ENCODE data around the gene SNTG2.
"Not testable (repeated sequence)": the region's sequence is repeated elsewhere in the genome, so short reads cannot be mapped to it uniquely, and the experiment has no call there.

SNTG2 gene

DNA sequence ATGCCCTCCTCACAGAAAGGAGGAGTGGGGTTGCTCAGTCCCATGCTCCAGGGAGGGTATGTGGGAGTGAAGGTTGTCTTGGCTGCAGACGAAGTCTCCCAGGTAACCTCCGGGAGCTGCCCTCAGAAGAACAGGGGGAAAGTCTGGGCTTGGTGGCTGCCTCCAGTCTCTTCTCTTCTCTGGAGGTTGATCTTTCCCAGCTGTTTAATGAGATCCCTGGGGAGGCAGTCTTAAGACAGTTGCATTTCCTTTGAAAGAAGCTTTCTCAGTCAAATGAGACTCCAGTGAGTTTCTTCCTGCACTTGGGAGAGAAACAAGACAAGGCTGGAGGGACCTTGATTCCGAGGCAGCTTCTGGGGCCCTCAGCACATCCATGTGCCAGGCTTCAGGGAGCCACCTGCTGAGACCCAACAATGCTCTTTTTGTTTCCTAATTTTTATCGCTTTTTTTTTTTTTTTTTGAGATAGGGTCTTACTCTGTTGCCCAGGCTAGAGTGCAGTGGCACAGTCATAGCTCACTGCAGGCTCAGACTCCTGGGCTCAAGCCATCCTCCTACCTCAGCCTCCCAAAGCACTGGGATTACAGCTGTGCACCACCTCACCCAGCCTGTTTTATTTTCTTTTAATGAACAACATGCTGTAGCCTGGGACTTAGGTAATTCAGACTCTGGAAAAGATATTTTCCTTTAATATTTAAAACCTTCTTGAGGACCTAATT lies 390.9 kb downstream of the SNTG2 start:
- DNase-seq = no peak

- no peak for DNase-seq
Measured at GRCh38 chr2:1348789-1349188, 398.1 kb downstream of the SNTG2 start.

DNA sequence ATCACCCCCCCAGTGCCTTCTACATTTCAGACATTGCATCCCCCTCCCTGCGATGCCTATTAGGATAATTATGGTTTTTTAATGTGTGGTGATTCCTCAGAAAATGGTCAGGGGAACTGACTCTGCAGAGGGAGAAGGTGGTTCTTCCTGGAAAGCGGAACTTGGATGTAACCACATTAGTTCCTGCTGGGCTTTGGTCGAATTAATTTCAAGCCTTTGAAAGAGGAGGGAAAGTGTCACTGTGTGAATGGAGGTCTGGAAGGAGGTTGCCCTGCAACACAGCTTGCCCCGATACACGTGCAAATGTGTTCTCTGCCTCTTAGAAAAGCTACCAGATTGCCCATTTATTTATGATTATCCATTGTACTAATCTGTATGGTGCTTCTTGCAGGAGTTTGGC lies 399.5 kb downstream of the SNTG2 start:
- DNase-seq = no peak

DNA sequence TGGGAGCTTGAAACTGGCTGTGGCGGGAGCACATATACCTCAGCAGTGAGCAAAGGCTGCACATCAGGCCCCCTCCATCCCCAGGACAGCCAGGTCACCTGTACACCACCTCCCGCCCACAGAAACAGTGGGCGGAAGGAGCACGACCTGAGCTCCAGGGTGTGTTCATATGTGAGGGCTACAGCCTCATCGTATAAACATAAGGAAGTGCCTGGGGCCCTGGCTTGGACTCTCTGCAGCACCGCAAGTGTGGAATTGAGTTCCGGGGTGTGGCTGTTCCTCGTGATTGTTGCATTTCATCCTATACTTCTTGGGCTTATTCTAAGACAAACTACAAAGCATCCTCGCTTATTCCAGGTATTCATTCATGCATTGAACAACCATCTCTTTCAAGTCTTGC lies 402.5 kb downstream of the SNTG2 start:
- no peak for DNase-seq

- no peak for DNase-seq
Measured at GRCh38 chr2:1353543-1353942, 402.9 kb downstream of the SNTG2 start.

GRCh38 chr2:1360144-1360543 lies 409.5 kb downstream of the SNTG2 start:
- no peak for DNase-seq

DNA sequence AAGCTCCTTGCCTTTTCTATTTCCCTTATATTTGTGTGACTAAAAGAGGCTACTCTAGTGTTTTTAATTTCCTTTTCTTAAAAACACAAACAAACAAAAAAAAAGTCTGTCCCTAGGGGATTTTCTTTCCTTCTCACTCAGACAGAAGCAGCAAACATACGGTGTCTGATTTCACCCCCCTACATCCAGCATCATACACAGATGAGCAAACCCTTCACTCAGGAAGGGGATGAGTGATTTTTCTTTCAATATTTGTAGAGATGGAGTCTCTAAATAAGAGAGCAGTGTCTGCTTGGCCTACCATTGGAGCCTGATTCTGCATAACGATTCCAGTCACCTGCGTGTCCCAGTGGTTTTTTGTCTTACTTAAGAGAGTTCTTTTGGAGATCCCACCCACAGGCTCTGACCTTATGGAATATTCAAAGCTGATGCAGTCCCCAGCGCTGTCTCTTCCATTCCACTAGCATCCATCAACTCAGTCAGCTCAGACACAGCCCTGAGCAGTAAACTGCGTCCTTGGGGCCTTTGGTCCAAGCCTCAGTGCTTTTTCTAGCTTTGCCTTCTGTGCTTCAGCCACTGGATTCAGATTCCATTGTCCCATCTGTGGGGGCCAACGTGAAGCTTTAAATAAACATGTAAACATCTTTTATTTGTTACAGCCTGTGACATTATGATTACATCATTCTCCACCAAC lies 410.1 kb downstream of the SNTG2 start:
- DNase-seq = no peak

- no peak for DNase-seq
Measured at GRCh38 chr2:1363367-1363766, 412.7 kb downstream of the SNTG2 start.

GRCh38 chr2:1366546-1367134 lies 416.0 kb downstream of the SNTG2 start:
- peak; percentile 63 for DNase-seq

DNA sequence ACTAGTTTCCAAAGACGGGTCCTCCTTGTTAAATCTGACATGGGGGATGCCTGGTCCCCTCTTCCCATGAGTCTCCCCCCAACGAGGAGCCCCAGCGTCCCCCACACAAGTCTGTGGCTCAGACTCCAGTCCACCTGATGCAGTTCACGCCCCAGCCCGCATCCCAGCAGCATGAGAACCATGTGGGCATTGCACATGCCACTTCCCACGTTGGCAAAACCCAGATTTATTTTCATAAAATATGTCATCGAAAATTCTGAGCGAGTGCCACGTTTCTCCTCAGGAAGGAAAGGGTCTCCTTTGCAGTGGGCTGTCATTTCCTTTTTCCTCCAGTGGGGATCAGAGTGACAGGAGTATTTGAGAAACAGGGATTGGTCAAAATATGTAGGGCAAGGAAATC lies 417.0 kb downstream of the SNTG2 start:
- no peak for DNase-seq

DNA sequence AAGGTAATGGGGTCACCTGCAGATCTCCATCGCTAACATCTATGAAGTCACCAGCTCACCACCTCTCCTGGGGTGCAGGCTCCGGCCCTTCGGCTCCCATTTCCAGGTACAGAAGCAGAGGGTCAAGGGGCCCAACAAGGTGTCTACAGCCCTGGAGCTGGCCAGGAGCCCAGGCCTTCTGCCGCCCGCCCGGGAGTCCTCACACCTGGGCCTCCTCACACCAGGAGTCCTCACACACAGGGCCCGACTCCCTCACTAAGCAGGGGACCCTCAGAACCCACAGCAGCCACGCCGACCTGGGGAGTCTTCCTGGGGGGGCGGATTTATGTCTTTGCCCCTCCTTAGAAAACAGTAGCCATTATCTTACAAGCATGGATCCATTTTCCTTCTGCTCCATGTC lies 419.3 kb downstream of the SNTG2 start:
- no peak for DNase-seq

GRCh38 chr2:1370461-1370860 lies 419.8 kb downstream of the SNTG2 start:
- no peak for DNase-seq

GRCh38 chr2:1371082-1371481 lies 420.4 kb downstream of the SNTG2 start:
- no peak for DNase-seq

DNA sequence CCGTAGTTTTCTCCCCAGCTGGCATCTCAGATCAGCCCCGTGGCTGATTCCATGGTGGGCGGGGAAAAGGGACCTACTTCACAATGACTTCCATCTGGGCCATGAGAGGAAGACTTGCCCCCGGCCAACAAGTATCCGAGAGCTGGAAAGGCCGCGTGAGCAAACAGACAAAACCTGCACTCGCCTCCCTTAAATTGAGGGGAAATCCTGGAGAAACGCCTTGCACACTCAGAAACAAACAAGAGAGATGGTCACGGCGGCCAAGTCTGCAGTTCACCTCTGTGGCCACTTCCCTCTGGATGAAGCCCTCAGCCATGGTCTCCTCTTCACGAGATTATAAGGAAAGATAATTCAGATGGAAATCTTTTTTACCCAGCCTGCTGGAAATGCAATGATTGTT lies 423.2 kb downstream of the SNTG2 start:
- no peak for DNase-seq

DNA sequence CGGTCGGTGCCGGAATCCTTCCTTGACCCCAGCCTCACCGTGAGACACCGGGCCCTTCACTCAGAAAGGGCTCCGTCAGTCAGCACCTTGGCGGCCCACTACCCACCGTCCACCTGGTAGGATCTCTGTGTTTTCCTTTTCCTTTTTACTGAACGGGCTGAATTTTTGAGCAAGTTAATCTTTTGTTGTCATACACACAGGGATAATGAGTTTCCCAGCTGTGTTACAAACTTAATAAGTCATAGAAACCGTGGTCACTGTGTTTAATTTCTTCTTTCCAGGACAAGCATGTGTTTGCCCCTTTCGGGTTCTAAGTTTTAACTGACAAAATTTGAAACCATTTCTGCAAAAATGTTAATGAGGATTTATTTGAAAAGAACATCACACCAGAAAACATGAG lies 423.6 kb downstream of the SNTG2 start:
- no peak for DNase-seq

DNA sequence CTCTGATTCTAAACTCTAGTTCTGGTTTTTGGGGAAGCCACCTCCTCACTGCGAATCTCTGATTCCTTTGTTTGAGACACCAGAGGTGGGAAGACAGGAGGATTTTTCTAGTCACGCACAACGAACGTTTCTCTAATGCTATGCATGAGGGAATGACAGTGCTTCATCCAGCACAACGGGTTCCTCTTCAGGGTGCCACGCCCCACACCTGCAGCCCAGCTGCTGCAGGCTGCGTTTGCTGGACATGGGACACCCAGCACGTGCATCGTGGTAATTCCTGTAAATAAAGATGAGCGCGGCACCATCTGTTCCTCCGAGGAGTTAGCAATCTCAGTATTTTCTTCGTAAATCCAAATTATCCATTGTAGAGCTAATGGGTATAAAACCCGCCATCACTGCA lies 425.1 kb downstream of the SNTG2 start:
- no peak for DNase-seq

DNA sequence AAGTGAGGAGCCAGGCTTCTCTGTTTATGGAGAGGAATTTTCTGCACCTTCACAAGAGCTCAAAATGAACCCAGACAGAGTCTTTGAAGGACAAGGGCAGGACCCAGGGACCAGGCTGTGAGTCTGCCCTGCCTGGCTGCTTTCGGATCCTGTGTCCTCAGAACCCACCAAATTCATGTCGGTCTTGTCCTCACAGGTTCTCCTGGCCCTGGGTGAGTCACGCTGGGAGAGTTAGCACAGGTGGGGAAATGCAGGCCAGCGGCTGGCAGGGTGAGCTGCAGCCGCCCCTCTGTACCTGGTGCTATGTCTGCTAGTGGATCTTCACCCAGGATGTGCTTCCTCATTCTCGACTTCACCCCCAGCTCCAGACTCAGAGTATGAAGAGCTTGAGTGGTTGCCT lies 426.8 kb downstream of the SNTG2 start:
- no peak for DNase-seq

DNA sequence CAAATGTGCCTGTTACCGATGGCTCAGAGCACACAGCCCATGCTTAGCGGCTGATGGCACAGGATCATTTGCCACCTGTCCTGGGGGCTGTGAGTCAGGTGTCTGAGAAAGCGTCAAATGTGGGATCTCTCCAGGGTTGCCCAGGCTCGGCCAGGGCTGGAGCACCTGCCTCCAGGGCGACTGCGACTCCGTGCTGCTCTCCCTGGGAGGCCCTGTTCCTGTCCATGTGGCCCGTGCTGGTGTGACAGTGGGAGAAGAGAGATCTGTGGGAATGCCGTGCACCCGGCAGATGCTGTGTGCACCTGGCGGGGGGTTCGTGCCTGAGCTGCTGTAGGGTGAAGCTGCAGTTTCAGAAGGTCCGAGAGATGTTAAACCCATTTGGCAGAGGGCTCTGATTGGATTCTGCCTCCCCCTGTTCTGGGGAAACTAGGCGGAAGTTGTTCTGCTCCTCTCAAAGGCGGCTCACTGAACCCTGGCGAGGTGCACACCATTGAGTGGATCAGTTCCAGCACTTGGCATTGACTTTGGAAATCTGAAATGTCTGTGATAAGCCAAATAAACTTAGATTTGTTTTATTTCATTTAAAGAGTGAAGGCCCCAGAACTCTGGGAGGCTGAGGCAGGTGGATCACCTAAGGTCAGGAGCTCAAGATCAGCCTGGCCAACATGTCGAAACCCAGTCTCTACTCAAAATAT lies 428.0 kb downstream of the SNTG2 start:
- no peak for DNase-seq

GRCh38 chr2:1381644-1382043 lies 431.0 kb downstream of the SNTG2 start:
- DNase-seq = no peak

DNA sequence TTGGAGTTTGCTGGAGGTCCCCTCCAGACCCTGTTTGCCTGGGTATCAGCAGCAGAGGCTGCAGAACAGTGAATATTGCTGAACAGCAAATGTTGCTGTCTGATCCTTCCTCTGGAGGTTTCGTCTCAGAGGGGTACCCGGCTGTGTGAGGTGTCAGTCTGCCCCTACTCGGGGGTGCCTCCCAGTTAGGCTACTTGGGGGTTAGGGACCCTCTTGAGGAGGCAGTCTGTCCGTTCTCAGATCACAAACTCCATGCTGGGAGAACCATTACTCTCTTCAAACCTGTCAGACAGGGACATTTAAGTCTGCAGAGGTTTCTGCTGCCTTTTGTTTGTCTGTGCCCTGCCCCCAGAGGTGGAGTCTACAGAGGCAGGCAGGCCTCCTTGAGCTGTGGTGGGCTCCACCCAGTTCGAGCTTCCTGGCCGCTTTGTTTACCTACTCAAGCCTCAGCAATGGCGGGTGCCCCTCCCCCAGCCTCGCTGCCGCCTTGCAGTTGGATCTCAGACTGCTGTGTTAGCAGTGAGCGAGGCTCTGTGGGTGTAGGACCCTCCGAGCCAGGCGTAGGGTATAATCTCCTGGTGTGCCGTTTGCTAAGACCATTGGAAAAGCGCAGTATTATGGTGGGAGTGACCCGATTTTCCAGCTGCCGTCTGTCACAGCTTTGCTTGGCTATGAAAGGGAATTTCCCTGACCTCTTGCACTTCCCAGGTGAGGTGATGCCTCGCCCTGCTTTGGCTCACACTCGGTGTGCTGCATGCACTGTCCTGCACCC lies 437.5 kb downstream of the SNTG2 start:
- DNase-seq = not testable (repeated sequence)

- not testable (repeated sequence) for DNase-seq
Measured at GRCh38 chr2:1390118-1390517, 439.5 kb downstream of the SNTG2 start.

DNA sequence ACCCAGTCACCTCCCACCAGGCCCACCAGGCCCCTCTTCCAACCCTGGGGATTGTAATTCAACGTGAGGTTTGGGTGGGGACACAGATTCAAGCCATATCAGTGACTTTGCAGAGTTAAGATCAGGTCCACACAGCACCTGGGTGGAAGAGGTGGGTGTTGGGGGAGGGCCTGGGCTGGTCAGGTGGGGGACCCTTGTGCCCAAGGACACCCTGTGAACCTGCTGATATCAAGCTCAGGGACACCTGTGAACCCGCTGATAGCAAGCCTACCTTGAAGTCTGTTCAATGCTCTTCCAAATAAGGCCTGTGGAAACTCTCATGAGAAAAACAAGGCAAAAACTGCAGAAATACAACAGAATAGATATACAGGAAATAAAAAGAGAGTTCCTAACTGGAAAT lies 442.7 kb downstream of the SNTG2 start:
- DNase-seq = no peak
